ENCODE measurements around the gene STK38. TPM values are rescaled to one million over a fixed set of nuclear protein-coding genes. Genes with fewer than 3 reads are reported as not detected.
"Not testable (repeated sequence)": the region's sequence is repeated elsewhere in the genome, so short reads cannot be mapped to it uniquely, and the experiment has no call there.

STK38 gene
- total RNA-seq, 1 experiment from 2014 or later = 32.6 TPM

- in situ Hi-C loops (cut with HindIII; ENCODE audit: low pct_unique_long_range_greater_than_20kb, low sequenced_read_pairs) = no loop called here
- DNase-seq (ENCODE audit: low read depth) = no peak
These were observed 83.6 kb downstream of the STK38 start for GRCh38 chr6:36463676-36464075.

GRCh38 chr6:36461646-36462045, 85.6 kb downstream of the STK38 start:
- in situ Hi-C loops (cut with HindIII; ENCODE audit: low pct_unique_long_range_greater_than_20kb, low sequenced_read_pairs) = no loop called here
- no peak for DNase-seq (ENCODE audit: low read depth)

GRCh38 chr6:36460916-36461315, 86.4 kb downstream of the STK38 start:
- DNase-seq (ENCODE audit: low read depth) = no peak
- in situ Hi-C loops (cut with HindIII; ENCODE audit: low pct_unique_long_range_greater_than_20kb, low sequenced_read_pairs) = no loop called here

- in situ Hi-C loops (cut with HindIII; ENCODE audit: low pct_unique_long_range_greater_than_20kb, low sequenced_read_pairs) = no loop called here
- DNase-seq (ENCODE audit: low read depth) = no peak
These were observed 87.8 kb downstream of the STK38 start for GRCh38 chr6:36459501-36459900.

GRCh38 chr6:36455486-36456027, 91.7 kb downstream of the STK38 start:
- in situ Hi-C loops (cut with HindIII; ENCODE audit: low pct_unique_long_range_greater_than_20kb, low sequenced_read_pairs) = no loop called here
- no peak for DNase-seq (ENCODE audit: low read depth)

- DNase-seq (ENCODE audit: low read depth); in situ Hi-C loops (cut with HindIII; ENCODE audit: low pct_unique_long_range_greater_than_20kb, low sequenced_read_pairs): not testable (repeated sequence)
These were observed 94.4 kb downstream of the STK38 start for GRCh38 chr6:36452897-36453296.

GRCh38 chr6:36449173-36449572, 98.1 kb downstream of the STK38 start:
- in situ Hi-C loops (cut with HindIII; ENCODE audit: low pct_unique_long_range_greater_than_20kb, low sequenced_read_pairs); DNase-seq (ENCODE audit: low read depth): not testable (repeated sequence)

GRCh38 chr6:36445621-36446020, 101.7 kb downstream of the STK38 start:
- no peak for DNase-seq (ENCODE audit: low read depth)
- in situ Hi-C loops (cut with HindIII; ENCODE audit: low pct_unique_long_range_greater_than_20kb, low sequenced_read_pairs) = no loop called here

GRCh38 chr6:36444470-36444869, 102.8 kb downstream of the STK38 start:
- no peak for DNase-seq (ENCODE audit: low read depth)
- in situ Hi-C loops (cut with HindIII; ENCODE audit: low pct_unique_long_range_greater_than_20kb, low sequenced_read_pairs) = no loop called here

Other genes with a start within 250 kb of the STK38 start
- not detected in 2 replicates for gene BNIP5, start 210.6 kb downstream of the STK38 start, total RNA-seq (2014; rRNA removed; shearing (Covaris generic); ENCODE audit: low replicate concordance)
- gene ETV7, start 159.8 kb downstream of the STK38 start, total RNA-seq (2014; rRNA removed; shearing (Covaris generic); ENCODE audit: low replicate concordance) = not detected in 2 replicates
- 0.20 TPM in 1 of 2 replicates, not detected in the other for gene PXT1, start 104.6 kb downstream of the STK38 start, total RNA-seq (2014; rRNA removed; shearing (Covaris generic); ENCODE audit: low replicate concordance)
- gene KCTD20, start 104.5 kb downstream of the STK38 start, total RNA-seq (2014; rRNA removed; shearing (Covaris generic); ENCODE audit: low replicate concordance) = 78.4 and 98.0 TPM in 2 replicates
- gene SRSF3, start 46.9 kb upstream of the STK38 start, total RNA-seq (2014; rRNA removed; shearing (Covaris generic); ENCODE audit: low replicate concordance) = 239 and 247 TPM in 2 replicates
- 217 and 218 TPM in 2 replicates for gene CDKN1A, start 131.2 kb upstream of the STK38 start, total RNA-seq (2014; rRNA removed; shearing (Covaris generic); ENCODE audit: low replicate concordance)
- not detected in 2 replicates for gene RAB44, start 150.3 kb upstream of the STK38 start, total RNA-seq (2014; rRNA removed; shearing (Covaris generic); ENCODE audit: low replicate concordance)